DMS53 (cell line): Measurements from ENCODE around the gene GAD1.

ENCODE experiments used
- DNase-seq: peaks from one replicate; lab custom pipeline; 2025; lab: John Stamatoyannopoulos, UW

GAD1 gene

DNA sequence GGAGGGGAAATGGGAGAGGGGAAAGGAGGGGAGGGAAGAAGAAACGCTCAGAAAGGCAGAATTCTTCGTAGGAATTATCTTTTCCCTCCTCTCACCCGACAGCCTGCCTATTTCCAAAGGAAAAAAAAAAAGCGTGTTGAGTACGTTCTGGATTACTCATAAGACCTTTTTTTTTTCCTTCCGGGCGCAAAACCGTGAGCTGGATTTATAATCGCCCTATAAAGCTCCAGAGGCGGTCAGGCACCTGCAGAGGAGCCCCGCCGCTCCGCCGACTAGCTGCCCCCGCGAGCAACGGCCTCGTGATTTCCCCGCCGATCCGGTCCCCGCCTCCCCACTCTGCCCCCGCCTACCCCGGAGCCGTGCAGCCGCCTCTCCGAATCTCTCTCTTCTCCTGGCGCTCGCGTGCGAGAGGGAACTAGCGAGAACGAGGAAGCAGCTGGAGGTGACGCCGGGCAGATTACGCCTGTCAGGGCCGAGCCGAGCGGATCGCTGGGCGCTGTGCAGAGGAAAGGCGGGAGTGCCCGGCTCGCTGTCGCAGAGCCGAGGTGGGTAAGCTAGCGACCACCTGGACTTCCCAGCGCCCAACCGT lies at the start of gene GAD1:
GAD1 (plus strand) TSS at position 384 of the 589 bp plus-strand sequence. CDS start 1,705 bp downstream, outside the sequence.
- peak; percentile 100 for DNase-seq

DNA sequence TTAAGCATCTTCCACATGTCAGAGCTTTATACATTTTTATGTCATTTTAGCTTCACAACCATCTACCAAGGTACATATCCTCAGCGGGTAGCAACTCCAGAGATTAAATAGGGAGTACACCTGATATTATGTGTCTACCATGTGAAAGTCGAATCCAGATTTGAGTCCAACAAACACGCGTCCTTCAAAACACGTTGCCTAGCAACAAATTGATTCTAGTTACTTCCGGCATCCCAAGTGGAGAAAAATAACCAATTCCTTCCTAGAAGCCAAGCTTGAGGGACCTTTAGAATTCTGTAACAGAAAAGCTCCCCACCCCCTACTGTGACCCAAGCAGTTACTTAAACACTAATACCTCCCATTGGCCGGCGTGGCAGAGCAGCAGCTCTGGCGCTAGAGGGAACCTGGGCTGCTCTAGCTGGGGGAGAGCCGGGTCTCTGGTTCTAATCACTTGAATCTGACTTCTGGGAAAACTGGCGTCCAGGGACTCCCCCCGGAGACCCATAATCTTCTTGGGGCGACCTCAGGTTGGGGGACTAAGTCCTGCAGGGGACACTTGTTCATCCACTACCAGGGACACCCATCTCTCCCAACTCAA lies 46.6 kb upstream of the GAD1 start, which contains the start of gene ERICH2:
ERICH2 (plus strand) TSS at position 371 of the 598 bp plus-strand sequence. CDS start 304 bp downstream, outside the sequence.
- DNase-seq: peak; percentile 97

DNA sequence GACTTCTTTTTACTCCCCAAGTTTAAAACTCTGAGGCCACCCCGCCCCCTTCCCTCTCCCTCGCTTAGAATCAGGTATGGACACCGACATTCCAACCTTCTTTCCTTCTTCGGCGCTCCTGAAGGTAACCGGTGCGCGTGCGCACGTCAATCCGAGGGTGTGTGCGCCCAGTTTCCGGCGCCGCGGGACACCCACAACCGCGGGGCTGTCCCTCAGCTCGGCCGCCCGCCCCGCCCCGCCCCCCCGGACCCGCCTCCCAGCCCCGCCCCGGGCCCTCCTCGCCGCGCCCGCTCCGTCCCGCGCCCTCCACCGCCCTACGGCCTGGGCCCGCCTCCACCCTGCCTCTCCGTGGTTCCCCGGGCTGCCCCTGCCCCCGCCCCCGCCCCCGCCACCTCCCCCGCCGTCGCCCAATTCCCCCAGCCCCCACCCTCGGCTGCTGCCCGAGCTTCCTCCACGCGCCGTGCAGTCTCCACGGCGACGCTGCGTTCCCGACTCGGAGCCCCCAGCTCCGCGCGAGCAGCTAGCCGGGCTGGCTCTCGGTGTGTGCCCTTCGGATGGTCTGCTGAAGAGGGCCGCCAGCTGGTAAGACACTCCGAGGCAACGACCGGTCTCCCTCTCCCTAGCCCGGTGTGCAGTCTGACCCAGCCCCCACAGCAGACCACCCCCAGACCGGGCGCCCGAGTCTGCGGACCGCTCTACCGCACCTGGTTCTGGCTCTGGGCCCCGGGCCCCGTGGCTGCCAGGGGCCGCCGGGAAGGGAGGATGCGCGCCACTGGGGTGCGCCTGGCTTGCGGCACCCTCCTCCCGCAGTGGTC lies 45.9 kb upstream of the GAD1 start:
- peak; percentile 98 for DNase-seq

DNA sequence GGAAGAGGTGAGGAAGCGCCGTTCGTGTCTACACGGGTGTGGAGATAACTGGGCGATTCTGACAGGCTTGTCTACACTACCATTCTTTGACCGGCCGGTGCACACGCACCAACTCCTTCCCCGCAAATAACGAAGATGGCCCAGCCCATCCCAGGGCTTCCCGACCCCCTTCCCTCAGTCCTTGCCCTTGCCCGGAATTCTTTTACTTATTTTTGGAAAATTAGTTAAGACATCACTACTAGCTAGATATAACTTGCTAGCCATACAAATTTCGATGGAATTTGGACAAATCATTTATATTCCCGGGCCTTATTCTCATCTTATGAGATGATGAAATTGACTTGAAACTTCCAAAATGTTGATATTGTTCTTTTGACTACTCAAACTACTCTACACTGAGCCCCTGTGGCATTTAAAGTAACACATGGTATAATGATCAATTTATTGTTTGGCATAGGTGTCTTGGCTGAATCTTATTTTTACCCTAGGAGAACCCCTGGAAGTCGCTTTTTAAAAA lies 45.2 kb upstream of the GAD1 start:
- no peak for DNase-seq

DNA sequence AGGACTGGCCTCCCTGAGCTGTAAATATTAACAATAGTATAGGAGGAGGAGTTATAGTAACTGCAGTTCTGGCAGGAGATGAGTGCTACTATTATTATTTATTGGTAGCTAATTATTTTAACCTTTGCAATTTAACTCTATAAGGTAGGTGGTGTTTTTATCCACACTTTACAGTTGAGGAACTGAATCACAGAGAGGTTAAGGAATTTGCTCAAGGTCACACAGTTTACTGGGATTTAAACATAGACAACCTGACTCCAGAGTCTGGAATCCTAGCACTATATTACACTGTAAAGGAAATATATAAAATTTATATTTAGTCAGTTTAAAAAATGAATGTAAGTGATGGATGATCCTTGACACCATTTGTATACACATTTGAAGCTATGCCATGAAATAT lies 44.4 kb upstream of the GAD1 start:
- no peak for DNase-seq

DNA sequence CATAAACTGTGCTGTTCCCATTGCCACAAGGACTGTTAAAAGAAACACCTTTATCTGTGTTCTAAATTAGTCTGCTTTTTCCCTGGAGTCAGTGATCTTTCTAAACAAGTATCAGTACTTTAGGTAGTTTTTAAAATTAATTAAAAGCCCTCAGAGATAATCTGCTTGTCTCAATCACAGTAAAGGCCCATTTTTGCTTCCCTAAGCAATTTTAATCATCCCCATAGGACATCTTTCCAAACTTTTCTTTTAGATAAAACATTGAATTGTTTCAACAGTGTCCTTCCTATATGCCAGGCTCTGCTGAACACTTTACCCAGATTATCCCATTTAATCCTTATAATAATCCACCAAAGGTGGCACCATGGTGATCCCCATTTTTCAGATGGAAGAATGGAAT lies 42.6 kb upstream of the GAD1 start:
- DNase-seq: no peak

DNA sequence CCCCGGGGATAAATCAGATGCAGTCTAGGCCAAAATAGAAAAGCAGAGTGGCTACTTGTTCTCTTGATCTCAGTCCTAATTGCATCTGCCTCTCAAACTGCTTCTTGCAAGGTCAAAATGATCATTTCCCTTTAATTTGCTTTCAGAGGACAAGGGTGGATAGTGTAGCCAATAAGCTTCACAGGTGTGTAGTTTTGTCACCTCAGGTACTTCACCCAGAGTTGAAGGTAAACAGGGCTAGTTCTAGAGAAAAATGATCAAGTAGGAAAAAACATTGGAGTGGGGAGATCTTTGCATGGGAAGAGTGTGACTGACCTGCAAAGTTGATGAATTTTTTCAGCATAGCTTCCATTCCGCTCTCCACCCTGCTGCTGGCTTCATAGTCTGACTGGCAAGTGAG lies 37.8 kb upstream of the GAD1 start:
- DNase-seq: peak; percentile 52

DNA sequence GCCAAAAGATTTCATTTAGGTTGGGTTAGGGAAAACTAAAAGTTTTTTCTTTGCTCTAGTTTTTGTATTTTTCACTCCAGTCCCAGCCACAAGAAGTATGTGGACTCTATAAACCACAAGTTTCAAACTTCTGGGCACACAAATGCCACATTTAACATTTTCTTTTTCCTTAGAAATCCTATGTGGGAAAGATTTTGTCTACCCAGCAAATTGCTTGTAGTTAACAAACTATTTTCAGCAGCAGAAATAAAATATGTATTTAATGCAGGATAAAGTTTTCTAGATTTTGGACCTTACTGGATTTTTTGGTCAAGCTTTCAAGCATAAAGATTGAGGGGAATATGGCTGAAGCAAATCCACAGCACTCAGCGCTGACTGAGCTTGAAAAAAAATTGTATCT lies 37.4 kb upstream of the GAD1 start:
- DNase-seq: no peak

DNA sequence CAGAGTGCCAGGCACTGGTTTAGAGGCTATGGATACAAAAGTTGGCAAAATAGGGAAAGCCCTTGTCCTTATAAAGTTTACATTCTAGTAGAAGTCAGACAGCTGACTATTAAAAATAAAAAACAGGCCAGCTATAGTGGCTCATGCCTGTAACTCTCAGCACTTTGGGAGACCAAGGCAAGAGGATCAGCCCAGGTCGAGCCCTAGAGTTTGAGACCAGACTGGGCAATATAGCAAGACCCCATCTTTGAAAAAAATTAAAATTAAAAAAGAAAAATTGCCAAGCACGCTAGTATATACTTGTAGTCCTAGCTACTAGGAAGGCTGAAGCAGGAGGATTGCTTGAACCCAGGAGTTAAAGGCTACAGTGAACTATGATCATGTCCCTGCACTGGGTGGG lies 34.0 kb upstream of the GAD1 start:
- DNase-seq: no peak

DNA sequence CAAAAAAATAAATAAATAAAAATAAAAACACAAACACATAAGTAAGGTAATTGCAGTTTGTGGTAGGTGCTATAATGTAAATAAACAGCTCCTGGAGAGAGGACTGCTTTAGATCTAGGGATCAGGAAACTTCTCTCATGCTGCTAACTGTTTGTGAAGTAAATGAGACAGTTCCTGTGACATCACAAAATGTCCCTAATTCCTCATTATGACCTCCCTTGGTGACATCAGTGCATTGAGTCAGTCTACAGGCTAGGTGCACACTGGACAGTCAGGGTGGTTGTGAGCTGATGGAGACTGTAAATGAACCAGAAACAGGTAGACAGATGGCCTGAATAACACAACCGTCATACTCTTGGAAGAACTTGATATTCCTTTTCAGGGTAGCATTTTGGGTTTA lies 33.1 kb upstream of the GAD1 start:
- no peak for DNase-seq

DNA sequence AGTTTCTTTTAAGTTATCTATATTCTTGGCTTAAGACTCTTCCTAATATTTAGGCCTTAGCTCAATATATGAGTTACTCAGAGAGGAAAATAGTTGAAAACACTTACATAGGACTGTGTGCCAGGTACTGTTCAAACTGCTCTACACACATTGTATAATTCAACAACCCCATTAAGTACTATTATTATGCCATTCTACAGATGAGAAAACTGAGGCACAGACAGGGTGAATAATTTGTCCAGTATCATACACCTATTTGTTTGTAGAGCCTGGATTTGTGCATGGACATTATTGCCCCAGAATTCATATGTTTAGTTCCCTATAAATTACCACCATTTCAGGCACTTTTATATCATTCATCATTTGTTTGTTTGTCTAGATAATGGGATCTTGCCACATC lies 17.7 kb upstream of the GAD1 start:
- DNase-seq: no peak

DNA sequence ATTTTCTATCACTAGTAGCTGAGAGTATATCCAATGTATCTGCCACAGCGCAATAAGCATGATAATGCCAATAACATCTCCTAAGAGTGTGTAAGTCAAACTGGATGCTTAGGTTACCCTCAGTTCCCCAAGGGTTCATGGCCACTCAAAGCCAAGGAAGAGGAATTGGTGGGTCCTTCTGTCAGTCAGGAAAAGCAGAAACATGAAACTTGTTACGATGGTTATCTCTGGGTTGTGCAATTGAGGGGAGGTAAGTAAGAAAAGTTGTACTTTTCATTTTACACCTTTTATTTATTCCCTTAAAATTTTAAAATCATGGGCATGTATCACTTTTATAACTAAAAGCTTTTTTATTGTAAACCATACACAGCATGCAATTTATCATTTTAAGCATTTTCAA lies 10.1 kb upstream of the GAD1 start:
- no peak for DNase-seq

DNA sequence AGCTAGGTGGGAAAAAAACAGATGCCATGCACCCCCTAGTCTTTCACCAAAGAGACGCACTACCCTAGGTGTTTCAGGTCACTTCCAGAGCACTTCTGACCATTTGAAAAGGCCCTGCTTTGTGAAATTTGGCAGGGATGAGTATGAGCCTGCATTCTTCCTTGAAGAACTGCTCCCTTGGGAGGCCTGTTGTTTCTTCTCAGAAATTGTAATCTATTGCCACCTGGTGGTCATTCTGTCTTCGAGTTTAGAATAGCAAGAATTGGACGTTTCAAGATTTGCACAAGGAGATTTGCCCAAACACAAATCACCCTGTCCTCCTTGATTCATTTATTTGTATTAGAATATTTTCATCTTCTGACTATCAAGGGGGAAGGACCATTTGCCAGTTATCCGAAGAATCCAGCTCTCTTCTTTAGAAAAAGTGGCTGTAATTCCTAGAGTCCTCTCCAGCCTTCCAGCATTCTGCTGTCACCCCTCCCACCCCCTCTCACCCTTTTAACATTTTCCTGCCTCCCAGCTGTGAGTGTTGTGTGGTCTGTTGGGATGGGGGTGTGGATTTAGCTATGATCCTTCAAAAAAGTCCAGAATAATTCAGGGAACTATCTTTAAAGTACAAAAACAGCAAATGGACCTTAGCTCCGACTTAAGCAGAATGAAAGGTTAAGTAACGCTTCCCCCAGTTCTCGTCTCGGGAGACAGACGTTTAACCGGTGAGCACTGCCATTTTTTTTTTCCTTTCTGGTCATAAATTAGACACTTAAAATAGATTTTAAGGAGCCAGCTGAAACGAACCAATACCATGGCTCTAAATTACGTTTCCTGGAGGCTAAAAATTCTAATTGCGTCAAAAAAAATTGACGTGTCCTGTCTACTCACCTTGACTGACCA lies 3.7 kb upstream of the GAD1 start:
- peak; percentile 95 for DNase-seq

DNA sequence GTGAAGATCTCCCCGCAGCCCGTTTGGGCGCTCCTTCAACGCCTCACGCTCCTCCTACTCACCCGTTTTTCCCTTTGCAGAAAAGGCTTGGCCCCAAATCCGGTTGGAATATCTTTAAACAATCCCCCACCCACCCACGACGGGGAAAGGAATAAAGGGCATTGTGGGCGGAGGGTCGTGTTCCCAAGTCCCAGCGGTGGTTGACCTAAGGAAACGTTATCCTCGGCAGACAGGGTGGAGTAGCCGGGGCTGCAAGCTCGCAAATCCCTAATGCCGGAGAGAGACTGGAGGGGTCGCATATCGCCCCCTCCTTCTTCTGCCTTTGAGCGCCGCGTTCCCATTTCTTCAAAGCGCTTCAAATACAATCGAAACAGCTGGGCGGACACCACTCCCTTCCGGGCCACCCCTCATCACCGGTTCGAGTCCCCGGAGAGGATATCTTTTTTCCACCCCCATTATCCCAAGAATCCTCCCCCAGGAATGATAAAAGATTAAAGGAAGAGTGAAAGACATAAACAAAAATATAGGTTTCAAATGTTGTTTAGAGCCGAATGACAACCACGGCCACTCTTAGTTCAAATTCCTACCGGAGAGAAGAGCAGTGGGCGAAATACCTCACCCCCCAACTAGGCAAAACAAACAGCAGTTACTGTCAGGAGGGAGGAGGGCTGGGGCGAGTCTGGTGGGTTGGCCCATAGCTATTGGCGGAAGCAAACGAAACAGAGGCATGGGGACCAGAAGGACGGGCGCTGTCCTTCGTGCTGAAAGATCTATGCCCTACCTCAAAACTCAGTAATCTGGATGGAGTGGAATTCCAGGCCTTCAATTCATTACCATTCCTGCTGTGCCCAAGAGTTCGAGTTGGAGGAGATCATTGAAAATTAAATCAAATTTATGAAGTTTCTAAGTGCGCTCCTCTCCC lies 2.8 kb upstream of the GAD1 start:
- peak; percentile 80 for DNase-seq

DNA sequence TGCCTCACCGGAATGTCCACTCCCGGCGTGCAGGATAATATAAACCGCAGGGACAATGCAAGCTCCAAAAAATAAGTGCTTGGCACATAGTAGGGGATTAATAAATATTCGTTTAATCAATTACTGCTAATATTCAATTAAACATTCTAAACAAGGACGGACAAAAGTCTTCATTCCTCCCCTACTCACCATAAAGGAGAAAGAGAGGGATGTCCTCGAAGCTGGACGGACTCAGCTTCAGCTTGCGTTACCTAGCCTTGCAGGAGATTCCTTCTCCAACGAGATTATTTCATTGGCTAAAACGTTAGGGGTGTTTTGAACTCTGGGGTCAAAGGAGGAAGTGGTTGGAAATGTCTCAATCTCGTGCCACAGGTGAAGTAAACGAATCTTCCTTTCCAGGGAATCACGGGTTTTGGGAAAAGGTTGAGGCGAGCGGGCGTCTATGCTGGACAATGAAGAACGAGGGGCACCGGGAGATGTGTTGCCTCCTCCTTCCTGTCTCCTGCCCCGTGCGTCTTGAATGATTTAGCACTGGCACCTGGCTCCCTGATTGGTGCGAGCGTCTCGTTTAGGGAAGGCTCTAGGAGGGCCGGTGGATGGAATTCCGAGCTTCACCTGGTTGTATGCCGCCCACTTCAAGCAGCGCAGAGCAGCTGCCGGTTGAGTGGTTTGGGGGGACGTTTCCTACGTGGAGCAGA lies 2.0 kb upstream of the GAD1 start:
- DNase-seq: peak; percentile 89

DNA sequence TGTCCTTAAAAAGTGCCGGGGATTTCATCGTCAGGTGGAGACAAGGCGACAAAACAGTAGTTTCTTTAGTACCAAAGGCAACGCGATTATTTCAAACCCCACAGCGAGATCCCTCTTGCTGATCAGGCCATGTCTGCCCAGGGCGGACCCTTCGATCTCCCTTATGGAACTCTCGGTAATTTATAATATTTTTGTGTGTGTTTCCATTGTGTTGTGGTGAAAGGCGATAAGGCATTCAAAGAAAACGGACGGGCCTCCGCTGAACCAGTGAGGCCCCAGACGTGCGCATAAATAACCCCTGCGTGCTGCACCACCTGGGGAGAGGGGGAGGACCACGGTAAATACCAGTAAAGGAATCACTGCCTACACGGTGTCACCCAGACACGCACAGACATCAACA lies 1.4 kb upstream of the GAD1 start:
- DNase-seq: peak; percentile 91

DNA sequence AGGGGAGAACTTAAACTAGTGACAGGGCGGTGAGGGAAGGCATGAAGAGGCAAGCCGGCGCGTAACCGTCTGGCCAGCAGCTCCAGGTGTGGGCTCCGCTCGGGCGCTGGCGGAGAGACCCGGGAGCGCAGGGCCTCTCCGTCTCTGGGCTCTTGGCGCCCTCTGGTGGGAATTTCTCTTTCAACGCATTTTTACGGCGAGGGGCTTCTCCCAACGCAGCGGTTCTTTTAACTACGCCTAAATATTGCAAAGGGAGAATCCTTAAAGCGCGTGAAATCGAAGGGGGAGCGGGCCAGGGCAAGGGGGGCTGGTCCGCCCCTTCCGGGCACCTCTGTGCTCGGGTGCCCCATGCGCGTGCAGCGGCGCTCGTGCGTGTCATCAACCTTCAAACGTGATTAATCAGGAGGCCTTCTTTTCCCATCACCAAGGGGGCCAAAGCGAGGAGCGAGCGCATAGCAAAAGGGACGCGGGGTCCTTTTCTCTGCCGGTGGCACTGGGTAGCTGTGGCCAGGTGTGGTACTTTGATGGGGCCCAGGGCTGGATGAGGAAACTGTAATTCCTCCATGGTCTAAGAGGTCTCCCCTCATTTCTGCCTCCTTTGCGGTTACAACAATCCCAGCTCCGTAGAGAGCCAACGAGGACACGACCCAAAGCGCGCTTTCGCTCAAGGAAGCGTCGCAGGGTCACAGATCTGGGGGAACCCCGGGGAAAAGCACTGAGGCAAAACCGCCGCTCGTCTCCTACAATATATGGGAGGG lies 762 bp upstream of the GAD1 start:
- peak; percentile 98 for DNase-seq

DNA sequence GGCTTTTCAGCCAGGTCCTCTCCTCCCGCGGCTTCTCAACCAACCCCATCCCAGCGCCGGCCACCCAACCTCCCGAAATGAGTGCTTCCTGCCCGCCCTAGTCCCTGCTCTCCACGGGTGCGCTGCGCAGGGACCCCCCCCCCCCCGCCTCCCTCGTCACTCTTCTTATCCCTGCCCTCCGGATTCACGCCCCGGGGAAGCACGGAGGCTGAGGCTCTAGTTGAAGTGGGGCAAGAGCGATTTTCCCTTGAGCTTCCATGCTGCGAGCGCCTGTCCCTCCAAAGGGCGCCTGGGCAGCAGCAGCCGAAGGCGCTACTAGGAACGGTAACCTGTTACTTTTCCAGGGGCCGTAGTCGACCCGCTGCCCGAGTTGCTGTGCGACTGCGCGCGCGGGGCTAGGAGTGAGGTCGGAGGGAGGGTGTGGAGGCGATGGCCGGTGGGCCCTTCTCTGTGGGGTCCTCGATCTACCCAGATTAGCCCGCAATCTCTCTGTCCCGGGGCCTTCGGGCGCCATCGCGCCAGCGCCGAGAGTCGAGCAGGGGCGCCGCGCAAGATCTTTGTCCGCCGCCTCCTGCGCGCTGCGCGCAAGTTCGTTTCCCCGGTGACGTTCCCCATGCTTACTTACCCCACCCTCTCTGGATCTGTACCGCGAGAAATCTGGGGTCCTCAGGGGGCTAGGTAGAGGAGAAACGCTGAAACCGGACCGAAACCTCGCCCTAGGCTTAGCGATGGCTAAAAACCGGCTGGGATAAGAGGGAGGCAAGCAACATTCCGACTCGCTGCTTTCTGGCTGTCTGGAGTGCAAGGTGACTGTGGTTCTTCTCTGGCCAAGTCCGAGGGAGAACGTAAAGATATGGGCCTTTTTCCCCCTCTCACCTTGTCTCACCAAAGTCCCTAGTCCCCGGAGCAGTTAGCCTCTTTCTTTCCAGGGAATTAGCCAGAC lies 677 bp downstream of the GAD1 start:
- peak; percentile 92 for DNase-seq
